GDM1 (cell line): ENCODE measurements around the gene ABHD17B.
"Not testable (repeated sequence)": the region's sequence is repeated elsewhere in the genome, so short reads cannot be mapped to it uniquely, and the experiment has no call there.

Source experiments
- DNase-seq: peaks from one replicate; lab custom pipeline; 2025; lab: John Stamatoyannopoulos, UW

Gene ABHD17B

DNA sequence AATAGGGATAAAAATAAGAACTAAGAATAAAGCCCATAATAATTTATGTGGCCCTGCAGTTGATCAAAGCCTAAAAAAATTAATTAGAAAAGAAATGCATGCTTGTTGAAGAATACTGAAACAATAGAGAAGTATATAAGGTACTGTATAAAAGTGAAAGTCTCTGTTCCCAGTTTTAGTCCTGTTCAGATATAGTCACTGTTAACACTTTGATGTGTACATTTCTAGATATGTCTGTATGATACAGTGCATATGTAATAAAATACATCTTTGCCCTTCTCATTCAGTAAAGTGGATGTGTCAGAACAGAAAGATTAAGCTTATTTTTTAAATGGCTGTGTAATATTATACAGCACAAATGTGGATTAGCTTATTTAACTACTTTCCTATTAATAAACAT lies 4.5 kb upstream of the ABHD17B start:
- DNase-seq, result no peak

DNA sequence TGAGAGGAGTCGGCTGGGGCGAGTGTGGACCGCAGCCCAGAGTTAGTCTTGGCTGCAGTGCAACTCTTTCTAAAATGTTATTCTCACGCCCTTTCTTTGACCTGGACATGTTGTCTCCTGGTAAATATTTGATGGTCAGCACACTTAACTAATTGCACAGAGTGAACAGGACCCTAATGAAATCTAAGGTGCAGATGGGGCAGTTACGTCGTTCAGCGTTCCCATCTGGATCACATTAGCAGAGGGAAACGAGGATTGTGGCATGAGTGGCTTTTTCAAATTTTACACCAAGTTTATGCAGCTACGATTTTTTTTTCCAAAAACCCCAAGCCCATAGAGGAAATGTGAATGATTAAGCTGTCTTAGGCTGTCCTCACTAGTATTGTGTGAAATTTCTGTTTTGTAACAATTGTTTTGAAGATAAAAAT lies 929 bp upstream of the ABHD17B start:
- no peak for DNase-seq

DNA sequence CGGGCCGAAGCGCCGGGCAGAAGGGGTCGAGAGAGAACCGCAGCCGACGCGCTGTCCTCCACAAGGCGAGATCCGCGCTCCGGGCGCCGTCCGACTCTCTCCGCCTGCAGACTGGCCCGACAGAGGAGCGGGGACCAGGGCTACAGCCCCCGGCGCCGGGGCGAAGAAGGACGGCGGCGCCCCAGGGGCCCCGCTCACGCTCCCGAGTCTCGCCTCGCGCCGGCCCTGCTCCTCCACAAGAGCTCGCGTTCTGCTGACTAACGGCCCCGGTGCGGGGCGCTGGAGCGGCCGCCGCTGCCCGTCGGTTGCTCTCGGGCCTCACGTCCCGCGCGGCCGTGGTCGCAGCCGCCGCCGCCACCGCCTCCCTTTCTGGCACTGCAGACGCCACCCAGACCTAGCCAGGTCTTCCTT lies 338 bp downstream of the ABHD17B start:
- DNase-seq, result no peak

DNA sequence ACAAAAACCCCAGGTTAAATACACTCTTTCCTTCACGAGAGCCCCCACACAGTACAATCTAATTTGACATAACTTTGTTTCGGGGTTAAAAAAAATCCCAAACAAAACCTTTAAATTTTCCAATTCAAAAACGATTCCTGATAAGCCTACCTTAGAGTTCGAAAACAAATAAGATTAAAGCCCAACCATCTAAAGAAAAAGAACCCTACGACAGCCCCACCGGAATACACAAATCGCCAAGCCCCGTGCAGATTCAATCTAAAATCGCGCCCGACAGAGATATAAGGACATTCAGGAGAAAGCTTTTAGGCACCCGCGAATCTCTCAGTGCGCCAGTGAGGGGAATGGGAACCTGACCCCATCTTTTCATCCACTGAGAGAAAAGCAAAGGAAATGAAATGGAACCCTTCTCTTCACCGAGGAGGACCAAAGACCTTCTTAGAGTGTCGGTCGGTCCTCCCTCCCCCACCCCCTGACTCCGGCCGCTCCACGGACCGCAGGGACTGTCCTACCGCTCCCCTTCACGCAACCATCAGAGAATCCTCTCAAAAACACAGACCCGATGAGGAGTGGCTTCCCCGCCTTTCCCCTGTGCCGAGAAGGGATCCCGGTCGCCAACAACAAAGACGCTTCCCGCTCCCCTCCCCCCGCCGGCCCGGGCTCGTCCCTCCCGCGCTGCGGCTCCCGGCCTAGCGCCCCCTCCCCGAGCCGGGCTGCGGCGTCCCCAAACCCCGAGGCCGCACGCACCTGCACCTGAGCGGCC lies 925 bp downstream of the ABHD17B start:
- peak; percentile 19 for DNase-seq

DNA sequence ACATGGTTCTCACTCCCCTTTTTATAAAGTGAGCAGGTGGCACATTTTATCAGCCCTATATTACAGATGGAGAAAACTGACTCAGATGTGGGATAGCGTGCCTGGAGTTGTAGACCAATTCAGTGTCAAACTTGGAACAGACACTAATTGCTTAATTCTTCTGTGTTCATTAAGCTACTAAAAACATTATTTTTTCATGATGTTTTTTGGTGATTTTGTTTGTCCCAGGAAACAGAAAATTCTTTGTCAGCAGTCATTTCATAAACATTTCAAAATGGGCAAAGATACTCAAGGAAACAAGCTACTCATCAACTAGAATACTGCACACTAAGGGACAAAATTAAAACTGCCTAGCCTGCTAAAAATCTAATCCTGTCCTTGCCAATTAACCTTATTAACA lies 2.2 kb downstream of the ABHD17B start:
- DNase-seq, result no peak

DNA sequence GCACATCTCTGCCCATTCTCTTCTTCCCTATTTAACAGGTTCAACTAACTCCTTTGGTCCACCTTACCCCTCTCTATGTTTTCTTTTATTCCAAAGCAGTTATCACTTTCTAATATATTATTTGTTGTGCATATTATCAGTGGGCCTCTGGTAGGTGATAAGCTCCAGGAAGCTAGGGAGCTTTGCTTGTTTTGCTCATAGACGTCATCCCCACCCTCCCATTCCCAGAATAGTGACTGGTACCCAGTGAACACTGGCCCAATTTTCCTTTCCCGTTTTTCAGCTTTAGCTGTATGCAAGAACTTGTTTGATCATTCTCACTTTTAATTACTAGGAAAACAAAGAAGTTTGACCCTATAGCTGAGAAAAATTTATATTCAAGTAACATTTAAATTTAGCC lies 6.9 kb downstream of the ABHD17B start:
- no peak for DNase-seq

DNA sequence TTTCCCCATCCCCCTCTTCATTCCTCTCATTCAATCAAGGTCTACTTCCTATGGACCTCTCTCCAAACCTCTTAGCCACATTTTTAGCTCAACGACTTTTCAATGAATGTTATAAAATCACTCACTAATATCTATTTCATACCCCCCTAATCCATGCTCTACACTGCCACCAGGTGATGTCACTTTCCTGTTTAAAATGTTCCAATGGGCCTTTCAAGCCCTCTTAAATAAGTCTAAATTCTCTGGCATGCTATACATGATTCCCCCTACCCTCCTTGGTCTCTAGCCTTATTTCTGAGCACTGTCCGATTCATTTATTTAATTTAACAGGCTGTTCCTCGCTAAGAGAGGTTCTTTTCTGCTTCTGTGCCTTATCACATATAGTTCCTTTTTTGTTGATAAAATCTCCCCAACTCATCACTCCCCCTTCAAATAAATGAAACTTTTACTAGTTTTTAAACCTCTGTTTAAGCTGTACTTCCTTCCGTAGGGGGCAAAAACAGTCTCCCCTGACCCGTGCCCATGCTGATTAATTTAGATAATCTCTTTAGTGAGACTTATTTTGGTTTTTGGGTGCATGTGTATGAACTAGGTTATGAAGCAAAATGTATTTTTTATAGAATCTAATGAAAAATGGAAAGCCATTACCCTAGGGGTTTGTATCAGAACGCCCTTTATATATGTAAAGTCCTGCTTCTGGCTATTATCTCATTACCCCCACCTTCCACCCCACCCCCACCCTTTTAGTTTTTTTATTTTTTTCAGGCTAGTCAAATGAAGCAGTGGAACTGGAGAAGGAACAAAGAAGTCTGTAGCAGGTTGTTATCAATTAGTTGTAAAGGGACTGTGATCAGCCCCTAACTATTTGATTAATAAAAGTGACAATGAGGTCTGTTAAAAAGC lies 9.0 kb downstream of the ABHD17B start:
- DNase-seq, result no peak

DNA sequence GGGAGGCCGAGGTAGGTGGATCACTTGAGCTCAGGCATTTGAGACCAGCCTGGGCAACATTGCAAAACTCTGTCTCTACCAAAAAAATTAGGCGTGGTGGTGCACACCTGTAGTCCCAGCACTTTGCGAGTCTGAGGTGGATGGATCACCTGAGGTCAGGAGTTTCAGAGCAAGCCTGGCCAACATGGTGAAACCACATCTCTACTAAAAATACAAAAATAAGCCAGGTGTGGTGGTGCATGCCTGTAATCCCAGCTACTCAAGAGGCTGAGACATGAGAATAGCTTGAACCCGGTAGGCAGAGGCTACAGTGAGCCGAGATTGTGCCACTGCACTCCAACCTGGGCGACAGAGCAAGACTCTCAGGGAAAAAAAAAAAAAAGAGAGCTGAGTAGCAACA lies 12.2 kb downstream of the ABHD17B start:
- not testable (repeated sequence) for DNase-seq

DNA sequence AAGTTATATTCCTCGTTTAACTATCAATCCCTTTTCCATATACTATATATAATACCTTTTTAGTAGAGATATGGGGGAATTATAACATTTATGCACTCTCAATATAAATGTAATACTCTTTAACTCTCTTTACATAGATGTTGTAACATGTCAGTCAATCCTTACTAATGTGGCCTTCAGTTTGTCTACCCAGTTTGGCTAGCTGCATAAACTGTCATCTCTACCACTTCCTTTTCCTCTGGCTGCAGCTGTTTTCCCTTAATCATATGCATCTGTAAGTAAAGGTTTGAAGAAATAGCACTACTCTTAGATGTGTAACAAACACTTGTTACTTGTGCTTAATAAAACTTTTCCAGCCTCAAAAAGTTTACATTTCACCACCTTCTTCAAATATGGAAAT lies 13.4 kb downstream of the ABHD17B start:
- DNase-seq, result peak; percentile 67

DNA sequence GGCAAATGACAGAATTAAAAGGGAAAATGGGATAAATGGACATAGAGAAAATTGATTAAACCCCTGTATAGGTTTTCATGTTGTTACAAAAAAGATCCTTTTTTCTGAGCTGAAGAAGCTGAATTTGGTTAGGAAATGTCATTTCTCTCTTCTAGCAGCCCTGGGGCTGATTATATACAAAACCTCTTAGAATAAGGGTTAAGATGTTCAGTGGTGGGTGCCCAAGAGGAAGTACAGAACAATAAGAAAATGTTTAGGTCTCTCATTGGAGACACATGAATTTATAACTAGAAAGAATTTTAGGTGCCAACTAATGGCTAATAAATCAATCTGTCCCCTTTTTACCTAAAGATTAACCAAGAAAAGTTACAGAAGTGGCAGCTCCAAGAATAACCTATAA lies 14.2 kb downstream of the ABHD17B start:
- no peak for DNase-seq

DNA sequence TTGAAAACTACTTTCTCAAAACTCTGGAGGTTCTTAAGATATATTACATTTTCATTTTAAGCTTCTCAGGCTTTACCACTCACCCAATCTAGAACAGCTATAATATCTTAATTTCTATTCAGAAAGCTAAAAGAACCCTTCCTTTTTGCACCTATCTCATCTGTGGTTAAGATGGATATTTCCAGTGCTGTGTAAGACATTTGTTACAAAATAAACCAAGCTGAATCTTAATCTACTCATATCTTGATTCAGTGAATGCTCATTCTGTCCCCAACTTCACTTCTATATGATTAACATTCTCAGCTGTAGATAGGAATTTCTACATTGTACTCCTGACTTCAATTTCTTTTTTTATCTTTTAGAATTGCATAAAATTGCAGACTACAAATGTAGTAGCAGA lies 15.0 kb downstream of the ABHD17B start:
- no peak for DNase-seq

DNA sequence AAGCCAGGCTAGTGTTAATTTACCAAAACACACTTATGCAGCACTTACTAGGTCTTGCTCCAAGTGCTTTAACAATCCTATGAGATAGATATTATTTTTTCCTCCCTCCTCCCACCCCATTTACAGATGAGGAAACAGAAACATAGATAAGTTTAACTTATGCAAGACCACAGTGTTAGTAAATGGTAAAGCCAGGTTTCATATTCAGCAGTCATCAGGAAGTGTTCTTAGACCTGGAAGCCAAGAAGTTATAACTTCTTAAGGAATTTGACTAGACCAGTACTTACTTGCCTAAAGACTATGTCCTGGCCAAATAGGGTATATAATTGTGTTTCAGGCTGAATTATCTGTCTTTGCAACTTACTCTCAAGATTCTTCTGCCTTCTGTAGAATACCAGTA lies 15.9 kb downstream of the ABHD17B start:
- DNase-seq, result peak; percentile 10

DNA sequence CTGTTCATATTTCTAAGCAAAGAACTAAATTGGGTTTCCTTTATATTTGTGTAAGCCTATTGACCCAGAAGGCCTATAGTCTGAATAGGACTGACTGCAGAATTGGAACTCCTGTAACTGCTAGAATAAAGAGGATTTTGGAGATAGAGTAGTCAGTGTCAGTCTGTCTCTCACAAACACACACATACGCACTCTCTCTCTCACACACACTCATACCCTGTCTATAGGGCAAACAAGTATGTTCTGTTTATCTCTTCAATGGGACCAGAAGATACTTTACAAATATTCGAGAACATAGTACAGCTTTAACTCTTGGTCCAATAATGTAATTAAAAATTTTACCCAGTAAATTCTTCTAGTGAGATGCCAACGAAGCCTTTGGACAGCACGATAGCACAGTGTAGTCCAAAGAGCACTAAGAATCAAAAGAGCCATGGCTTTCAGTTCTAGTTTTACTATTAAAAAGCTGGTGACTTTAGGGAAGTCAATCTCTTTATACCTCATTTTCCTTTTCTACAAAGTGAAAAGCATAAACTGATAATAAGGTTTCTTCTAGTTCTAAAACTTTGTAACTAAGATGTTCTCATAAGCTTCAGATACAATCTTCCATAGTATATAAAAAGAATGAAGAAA lies 19.3 kb downstream of the ABHD17B start:
- no peak for DNase-seq

DNA sequence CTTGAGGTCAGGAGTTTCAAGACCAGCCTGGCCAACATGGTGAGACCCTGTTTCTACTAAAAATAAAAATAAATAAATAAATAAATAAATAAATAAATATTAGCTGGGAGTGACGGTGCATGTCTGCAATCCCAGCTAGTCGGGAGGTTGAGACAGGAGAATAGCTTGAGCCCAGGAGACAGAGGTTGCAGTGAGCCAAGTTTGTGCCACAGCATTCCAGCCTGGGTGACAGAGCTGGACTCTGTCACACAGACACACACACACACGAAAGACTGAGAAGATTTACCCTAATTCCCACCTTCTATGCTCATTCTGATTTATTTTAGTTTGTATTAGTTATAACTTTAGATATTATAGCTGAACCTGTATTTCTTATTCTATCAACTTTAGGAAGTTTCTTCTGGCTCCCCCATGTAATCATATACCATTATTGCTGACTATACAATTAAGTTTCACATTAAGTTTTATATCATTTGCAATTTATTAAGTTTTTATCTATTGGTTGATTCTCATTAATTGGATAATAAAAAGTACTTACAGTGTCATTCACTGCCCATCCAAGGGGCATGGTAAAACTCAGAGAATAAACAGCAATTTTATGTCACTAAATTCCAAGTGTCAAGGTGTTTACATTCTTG lies 20.8 kb downstream of the ABHD17B start:
- no peak for DNase-seq

DNA sequence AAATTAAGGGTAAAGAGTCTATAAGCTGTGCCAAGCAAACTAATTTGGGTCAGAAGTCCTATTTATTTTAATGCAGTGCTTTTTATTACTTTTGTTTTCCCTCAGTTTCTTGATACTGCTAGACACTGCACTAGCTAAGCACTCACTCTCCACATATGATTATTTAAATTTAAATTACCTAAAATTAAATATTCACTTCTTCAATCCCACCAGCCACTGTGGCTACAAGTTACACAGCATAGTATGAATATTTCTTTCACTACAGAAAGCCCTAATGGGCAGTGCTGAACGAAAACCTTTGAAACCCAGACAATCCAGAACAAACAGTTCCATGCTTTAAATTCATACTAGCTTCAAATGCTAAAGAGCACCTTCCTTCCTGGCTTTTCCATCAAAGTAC lies 23.6 kb downstream of the ABHD17B start:
- no peak for DNase-seq

DNA sequence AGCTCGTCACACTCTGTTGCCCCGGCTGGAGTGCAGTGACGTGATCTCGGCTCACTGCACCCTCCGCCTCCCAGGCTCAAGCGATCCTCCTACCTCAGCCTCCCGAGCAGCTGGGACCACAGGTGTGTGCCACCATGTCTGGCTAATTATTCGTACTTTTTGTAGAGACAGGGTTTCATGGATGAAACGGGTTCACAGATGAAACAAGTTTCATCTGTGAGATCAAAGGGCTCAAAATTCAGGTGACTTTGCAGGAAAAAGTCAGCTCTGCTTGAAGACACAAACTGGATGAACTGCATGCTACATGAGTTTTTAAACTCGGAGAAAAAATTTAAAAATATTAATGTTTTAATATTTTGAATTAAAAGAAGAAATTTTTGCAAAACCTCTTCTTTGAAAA lies 24.5 kb downstream of the ABHD17B start:
- DNase-seq, result no peak

DNA sequence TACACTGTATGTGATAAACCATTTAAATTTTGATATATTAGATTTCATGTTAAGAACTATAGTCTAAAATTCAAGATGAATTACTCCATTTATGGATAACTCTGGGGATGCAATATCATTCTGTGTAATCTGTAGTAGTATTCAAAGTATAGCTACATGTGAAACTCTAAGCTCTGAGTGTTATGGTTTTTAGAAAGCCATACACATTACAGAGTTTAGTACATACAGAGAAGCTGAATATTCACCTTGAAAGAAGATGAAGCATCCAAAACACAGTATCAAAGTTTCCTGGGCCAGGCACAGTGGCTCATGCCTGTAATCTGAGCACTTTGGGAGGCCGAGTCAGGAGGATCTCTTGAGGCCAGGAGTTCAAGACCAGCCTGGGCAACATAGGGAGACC lies 25.0 kb downstream of the ABHD17B start:
- DNase-seq, result no peak

DNA sequence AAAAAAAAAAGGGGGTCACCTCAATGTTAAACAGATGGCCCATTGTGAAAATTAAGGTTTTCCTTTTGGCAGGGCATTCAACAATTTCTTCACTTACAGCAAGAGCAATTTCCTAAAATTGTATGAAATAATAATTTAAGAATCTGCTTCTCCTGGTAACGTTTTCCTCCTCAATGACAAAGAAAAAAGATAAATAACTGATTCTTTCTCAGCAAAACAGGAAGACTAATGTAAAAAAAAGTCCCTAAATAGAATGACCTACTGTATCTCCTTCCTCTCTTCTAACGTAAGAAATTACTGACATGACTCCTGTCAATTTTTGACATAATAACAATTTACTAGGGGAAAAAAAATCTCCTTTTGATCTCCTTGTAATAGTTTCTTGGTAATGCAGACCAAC lies 25.5 kb downstream of the ABHD17B start:
- no peak for DNase-seq

DNA sequence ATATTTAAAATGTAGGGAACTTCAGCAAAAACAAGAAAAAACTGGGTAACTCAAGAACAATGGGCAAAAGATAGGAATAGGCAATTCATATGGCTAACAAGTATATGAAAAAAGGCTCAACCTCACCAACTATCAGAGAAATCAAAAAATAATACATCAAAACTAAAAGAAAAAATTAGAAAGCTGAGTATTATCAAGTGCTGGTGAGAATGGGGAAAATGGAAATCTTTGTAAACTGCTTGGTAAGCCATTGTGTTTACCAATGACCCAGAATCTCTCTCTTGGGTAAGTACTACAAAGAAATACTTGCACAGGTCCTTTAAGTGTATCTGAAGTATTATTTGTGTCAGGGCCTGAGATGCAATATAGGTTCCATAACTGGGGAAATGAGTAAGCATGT lies 27.0 kb downstream of the ABHD17B start:
- DNase-seq, result no peak

DNA sequence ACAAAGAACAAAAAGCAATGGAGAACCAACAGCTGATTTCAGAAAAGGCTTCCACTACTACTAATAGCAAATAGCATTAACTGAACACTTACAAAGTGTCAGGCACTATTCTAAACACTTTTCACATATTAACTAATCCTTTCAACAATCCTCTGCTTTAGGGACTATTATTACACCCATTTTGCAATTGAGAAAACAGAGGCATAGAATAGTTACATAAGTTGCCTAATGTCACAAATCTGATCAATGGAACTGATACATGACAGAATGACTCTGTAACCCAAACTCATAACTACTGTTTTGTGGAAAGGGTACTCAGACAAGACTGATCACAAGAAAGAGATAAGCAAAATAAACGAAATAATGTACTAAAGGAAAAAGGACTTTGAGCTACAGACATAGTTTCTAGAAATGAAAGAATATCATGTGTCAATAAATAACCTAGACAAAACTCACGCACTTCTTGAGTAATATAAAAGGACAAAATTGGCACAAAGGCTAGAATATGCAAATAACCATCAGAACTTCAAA lies 31.3 kb downstream of the ABHD17B start:
- DNase-seq, result no peak

DNA sequence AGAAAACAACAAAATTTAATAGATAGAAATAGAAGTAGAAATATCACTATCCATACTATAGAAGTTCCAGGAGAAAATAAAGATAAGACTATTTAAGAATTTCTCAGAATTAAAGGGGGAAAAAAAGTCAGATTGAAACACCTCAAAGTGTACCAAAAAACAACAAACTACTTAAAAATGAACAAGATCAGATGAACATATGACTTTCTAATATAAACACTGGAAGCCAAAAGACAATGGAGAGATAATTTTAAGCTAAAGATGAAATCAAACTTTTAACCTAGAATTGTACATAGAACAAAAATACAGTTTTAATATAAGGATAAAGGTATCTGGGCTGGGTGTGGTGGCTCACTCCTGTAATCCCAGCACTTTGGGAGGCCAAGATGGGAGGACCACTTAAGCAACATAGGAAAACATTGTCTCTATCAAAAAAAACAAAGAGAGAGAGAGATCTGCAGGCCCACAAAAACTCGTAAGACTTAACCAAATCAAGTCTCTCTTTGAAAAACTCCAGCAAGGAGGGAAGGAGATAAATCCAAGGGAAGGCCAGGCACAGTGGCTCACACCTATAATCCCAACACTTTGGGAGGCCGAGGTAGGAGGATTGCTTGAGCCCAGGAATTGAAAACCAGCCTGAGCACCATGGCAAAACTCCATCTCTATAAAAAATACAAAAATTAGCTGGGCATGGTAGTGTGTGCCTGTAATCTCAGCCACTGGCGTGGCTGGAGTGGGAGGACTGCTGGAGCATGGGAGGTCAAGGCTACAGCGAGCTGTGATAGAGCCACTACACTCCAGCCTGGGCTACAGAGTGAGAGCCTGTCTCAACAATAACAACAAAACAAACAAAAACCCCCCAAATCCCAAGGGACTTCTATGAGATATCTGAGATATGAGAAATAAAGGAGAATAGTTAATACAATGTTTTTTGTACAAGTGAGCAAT lies 32.4 kb downstream of the ABHD17B start:
- DNase-seq, result no peak
